Measurements from ENCODE around the gene NUCB1. TPM values are rescaled to one million over a fixed set of nuclear protein-coding genes. Genes with fewer than 3 reads are reported as not detected.
"Not testable (repeated sequence)": the region's sequence is repeated elsewhere in the genome, so short reads cannot be mapped to it uniquely, and the experiment has no call there.

The NUCB1 gene
- total RNA-seq, 1 donor from 2014 or later: 126 TPM

DNA sequence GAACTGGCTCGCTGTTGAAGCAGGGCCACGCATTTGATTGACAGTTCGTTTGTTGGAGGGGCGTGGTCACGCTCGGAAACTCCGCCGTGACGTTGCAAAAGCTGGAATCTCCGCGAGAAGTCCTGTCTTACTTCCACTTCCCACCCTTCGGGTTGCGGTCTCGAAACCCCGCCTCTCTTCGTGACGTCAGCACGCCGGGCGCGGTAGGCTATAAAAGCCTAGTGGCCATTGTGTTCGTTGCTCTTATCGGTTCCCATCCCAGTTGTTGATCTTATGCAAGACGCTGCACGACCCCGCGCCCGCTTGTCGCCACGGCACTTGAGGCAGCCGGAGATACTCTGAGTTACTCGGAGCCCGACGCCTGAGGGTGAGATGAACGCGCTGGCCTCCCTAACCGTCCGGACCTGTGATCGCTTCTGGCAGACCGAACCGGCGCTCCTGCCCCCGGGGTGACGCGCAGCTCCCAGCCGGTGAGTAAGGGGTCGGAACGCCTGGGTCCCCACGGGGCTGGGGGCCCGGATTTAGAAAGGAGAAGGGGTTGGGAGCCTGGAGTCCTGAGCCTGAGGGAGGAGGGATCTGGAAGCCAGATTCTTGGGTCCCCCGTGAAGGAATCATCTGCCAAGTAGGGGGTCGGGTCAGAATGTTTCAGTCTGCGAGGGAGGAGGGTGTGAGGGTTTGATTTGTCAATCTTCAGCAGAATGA lies 27.8 kb upstream of the NUCB1 start, which contains the start of gene PPP1R15A:
Gene PPP1R15A, plus strand, starts transcription at position 240 of the 702 bp plus-strand sequence. CDS start 813 bp downstream, outside the sequence.
- ChIA-PET POLR2A (interaction anchor here (0.6 to 7.8 kb wide), 24 partner anchors 9 to 227 kb away, joined by 3 to 179 read pairs (median 6); partner anchors contain the start of genes BAX, BCAT2, FTL and GYS1), CTCF (interaction anchor here (1.1 kb wide), 2 partner anchors 30 to 77 kb away, joined by 4 read pairs; no protein-coding TSS in a partner anchor)
- peak; percentile 35 for ATAC-seq (ENCODE audit: low read depth)
- Mint-ChIP-seq H3K4me1 (peaks cover 42% of the 10 kb centered on the region), H3K4me3 (peak within 1 kb of the TSS; percentile 100), H3K27me3 (no peaks in the 10 kb centered on the region), H3K27ac (peak within 1 kb of the TSS; percentile 100), H3K9me3 (no peaks in the 10 kb centered on the region), H3K36me3 (ENCODE audit: low read depth) (peaks cover 47% of the 10 kb centered on the region)
- peak; percentile 99 for DNase-seq
- intact Hi-C loops (cut with micrococcal nuclease): loop anchor here (1.0 to 10.0 kb wide), 5 partner anchors 14 to 894 kb away; partner anchors contain the start of genes ALDH16A1, AP2A1, PIH1D1 and RPS11
- TF ChIP-seq, protein P1, sequence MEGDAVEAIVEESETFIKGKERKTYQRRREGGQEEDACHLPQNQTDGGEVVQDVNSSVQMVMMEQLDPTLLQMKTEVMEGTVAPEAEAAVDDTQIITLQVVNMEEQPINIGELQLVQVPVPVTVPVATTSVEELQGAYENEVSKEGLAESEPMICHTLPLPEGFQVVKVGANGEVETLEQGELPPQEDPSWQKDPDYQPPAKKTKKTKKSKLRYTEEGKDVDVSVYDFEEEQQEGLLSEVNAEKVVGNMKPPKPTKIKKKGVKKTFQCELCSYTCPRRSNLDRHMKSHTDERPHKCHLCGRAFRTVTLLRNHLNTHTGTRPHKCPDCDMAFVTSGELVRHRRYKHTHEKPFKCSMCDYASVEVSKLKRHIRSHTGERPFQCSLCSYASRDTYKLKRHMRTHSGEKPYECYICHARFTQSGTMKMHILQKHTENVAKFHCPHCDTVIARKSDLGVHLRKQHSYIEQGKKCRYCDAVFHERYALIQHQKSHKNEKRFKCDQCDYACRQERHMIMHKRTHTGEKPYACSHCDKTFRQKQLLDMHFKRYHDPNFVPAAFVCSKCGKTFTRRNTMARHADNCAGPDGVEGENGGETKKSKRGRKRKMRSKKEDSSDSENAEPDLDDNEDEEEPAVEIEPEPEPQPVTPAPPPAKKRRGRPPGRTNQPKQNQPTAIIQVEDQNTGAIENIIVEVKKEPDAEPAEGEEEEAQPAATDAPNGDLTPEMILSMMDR (IDR thresholded peaks at IDR 0.05): no peak

DNA sequence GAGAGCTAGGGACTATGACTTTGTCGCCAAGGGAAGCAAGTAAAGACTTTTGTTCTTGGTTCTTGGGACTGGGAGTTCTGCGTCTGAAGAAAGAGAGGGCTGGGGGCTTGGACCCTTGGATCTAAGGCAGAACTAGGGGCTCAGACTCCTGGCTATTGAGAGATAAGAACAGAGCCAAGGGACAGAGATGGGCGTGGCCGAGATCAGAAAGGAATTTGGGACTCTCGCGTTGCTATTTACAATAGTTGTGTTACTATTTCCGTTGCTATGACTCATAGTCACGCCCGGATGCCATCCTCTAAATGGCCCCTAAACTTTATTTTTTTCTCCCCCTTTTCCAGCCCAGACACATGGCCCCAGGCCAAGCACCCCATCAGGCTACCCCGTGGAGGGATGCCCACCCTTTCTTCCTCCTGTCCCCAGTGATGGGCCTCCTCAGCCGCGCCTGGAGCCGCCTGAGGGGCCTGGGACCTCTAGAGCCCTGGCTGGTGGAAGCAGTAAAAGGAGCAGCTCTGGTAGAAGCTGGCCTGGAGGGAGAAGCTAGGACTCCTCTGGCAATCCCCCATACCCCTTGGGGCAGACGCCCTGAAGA lies 27.1 kb upstream of the NUCB1 start:
- H3K9me3 Mint-ChIP-seq: no peaks in the 10 kb centered on the region
- peak overlapping the region; percentile 100 for H3K27ac Mint-ChIP-seq
- no peaks in the 10 kb centered on the region for H3K27me3 Mint-ChIP-seq
- intact Hi-C loops (cut with micrococcal nuclease): loop anchor here (1.0 to 10.0 kb wide), 6 partner anchors 15 to 894 kb away; partner anchors contain the start of genes ALDH16A1, AP2A1, GYS1 and PIH1D1
- ATAC-seq (ENCODE audit: low read depth) (peak; percentile 28), DNase-seq (peak; percentile 59)
- peaks cover 54% of the 10 kb centered on the region for H3K36me3 Mint-ChIP-seq (ENCODE audit: low read depth)
- H3K4me3 Mint-ChIP-seq: peak overlapping the region; percentile 100
- ChIA-PET POLR2A (interaction anchor here (0.6 to 7.8 kb wide), 15 partner anchors 8 to 251 kb away, joined by 3 to 179 read pairs (median 19); partner anchors contain the start of genes BAX, CA11, FTL and GYS1), CTCF (interaction anchor here (1.5 kb wide), 1 partner anchor 98 kb away, joined by 9 read pairs; no protein-coding TSS in a partner anchor)
- TF ChIP-seq, protein P1 (IDR thresholded peaks at IDR 0.05): no peak
- peaks cover 48% of the 10 kb centered on the region for H3K4me1 Mint-ChIP-seq

DNA sequence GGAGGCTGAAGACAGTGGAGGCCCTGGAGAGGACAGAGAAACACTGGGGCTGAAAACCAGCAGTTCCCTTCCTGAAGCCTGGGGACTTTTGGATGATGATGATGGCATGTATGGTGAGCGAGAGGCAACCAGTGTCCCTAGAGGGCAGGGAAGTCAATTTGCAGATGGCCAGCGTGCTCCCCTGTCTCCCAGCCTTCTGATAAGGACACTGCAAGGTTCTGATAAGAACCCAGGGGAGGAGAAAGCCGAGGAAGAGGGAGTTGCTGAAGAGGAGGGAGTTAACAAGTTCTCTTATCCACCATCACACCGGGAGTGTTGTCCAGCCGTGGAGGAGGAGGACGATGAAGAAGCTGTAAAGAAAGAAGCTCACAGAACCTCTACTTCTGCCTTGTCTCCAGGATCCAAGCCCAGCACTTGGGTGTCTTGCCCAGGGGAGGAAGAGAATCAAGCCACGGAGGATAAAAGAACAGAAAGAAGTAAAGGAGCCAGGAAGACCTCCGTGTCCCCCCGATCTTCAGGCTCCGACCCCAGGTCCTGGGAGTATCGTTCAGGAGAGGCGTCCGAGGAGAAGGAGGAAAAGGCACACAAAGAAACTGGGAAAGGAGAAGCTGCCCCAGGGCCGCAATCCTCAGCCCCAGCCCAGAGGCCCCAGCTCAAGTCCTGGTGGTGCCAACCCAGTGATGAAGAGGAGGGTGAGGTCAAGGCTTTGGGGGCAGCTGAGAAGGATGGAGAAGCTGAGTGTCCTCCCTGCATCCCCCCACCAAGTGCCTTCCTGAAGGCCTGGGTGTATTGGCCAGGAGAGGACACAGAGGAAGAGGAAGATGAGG lies 26.4 kb upstream of the NUCB1 start:
- H3K27me3 Mint-ChIP-seq: no peaks in the 10 kb centered on the region
- POLR2A ChIA-PET: interaction anchor here (0.6 to 7.8 kb wide), 17 partner anchors 12 to 275 kb away, joined by 3 to 179 read pairs (median 9); partner anchors contain the start of genes BAX, CA11, FTL and GYS1
- no peaks in the 10 kb centered on the region for H3K9me3 Mint-ChIP-seq
- intact Hi-C loops (cut with micrococcal nuclease): loop anchor here (1.0 to 10.0 kb wide), 4 partner anchors 120 to 893 kb away; partner anchors contain the start of genes ALDH16A1, AP2A1, GYS1 and PIH1D1
- CTCF ChIA-PET: interaction anchor here (0.9 to 2.2 kb wide), 3 partner anchors 28 to 97 kb away, joined by 3 to 9 read pairs (median 5); no protein-coding TSS in a partner anchor
- peaks cover 60% of the 10 kb centered on the region for H3K36me3 Mint-ChIP-seq (ENCODE audit: low read depth)
- peak overlapping the region; percentile 100 for H3K27ac Mint-ChIP-seq
- H3K4me3 Mint-ChIP-seq: peak overlapping the region; percentile 100
- DNase-seq (no peak), ATAC-seq (ENCODE audit: low read depth) (no peak)
- peaks cover 51% of the 10 kb centered on the region for H3K4me1 Mint-ChIP-seq
- TF ChIP-seq, protein P1 (IDR thresholded peaks at IDR 0.05): no peak

DNA sequence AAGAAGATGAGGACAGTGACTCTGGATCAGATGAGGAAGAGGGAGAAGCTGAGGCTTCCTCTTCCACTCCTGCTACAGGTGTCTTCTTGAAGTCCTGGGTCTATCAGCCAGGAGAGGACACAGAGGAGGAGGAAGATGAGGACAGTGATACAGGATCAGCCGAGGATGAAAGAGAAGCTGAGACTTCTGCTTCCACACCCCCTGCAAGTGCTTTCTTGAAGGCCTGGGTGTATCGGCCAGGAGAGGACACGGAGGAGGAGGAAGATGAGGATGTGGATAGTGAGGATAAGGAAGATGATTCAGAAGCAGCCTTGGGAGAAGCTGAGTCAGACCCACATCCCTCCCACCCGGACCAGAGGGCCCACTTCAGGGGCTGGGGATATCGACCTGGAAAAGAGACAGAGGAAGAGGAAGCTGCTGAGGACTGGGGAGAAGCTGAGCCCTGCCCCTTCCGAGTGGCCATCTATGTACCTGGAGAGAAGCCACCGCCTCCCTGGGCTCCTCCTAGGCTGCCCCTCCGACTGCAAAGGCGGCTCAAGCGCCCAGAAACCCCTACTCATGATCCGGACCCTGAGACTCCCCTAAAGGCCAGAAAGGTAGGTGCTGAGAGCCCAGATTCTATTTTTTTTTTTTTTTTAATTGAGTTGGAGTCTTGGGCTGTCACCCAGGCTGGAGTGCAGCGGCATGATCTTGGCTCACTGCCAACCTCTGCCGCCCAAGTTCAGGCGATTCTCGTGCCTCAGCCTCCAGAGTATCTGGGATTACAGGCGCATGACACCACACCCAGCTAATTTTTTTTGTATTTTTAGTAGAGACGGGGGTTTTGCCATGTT lies 25.6 kb upstream of the NUCB1 start:
- ATAC-seq (ENCODE audit: low read depth) (no peak), DNase-seq (peak; percentile 41)
- Mint-ChIP-seq H3K27ac (peak overlapping the region; percentile 100), H3K27me3 (no peaks in the 10 kb centered on the region), H3K4me3 (peak overlapping the region; percentile 100), H3K9me3 (no peaks in the 10 kb centered on the region), H3K4me1 (peaks cover 51% of the 10 kb centered on the region), H3K36me3 (ENCODE audit: low read depth) (peaks cover 65% of the 10 kb centered on the region)
- TF ChIP-seq, protein P1 (IDR thresholded peaks at IDR 0.05): no peak
- ChIA-PET CTCF (interaction anchor here (0.8 to 2.2 kb wide), 7 partner anchors 27 to 96 kb away, joined by 3 to 9 read pairs (median 5); partner anchors contain the start of gene HSD17B14), POLR2A (interaction anchor here (0.5 to 7.8 kb wide), 24 partner anchors 12 to 550 kb away, joined by 3 to 179 read pairs (median 6); partner anchors contain the start of genes BAX, BCAT2, CA11 and FTL)
- intact Hi-C loops (cut with micrococcal nuclease): loop anchor here (1.0 to 10.0 kb wide), 4 partner anchors 26 to 620 kb away; partner anchors contain the start of genes ALDH16A1, FTL, NUCB1 and PIH1D1

DNA sequence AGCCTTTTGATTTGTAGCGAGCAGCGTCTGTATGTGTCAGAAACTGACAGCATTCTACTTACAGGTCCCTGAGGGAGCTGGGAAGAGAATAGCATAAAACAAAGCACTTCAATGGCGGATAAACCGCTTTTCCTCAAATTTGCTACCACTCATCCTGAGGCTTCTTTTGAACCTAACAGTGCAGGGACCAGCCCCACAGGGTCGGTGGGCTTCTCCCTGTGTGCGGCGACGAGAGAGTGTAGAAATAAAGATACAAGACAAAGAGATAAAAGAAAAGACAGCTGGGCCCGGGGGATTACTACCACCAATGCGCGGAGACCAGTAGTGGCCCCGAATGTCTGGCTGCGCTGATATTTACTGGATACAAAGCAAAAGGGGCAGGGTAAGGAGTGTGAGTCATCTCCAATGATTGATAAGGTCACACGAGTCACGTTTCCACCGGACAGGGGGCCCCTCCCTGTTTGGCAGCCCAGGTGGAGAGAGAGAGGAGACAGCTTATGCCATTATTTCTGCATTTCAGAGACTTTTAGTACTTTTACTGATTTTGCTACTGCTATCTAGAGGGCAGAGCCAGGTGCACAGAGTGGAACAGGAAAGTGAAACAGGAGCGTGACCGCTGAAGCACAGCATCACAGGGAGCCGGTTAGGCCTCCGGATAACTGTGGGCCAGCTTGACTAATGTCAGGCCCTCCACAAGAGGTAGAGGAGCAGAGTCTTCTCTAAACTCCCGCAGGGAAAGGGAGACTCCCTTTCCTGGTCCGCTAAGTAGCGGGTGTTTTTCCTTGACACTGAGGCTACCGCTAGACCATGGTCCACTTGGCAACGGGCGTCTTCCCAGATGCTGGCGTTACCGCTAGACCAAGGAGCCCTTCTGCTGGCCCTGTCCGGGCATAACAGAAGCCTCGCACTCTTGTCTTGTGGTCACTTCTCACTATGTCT lies 23.8 kb upstream of the NUCB1 start:
- peaks cover 66% of the 10 kb centered on the region for H3K36me3 Mint-ChIP-seq (ENCODE audit: low read depth)
- ChIA-PET POLR2A (interaction anchor here (0.6 to 7.8 kb wide), 21 partner anchors 10 to 685 kb away, joined by 3 to 179 read pairs (median 7); partner anchors contain the start of genes BAX, BCAT2, FTL and GYS1), CTCF (interaction anchor here (0.8 to 2.2 kb wide), 4 partner anchors 25 to 94 kb away, joined by 3 to 9 read pairs (median 5); partner anchors contain the start of gene HSD17B14)
- H3K27me3 Mint-ChIP-seq; H3K9me3 Mint-ChIP-seq; ATAC-seq (ENCODE audit: low read depth): not testable (repeated sequence)
- intact Hi-C loops (cut with micrococcal nuclease): loop anchor here (10.0 kb wide), 2 partner anchors 578 to 618 kb away; partner anchors contain the start of genes ALDH16A1, PIH1D1 and RPS11
- H3K4me3 Mint-ChIP-seq: peak overlapping the region; percentile 100
- H3K27ac Mint-ChIP-seq: peak overlapping the region; percentile 100
- DNase-seq: peak; percentile 51
- peaks cover 58% of the 10 kb centered on the region for H3K4me1 Mint-ChIP-seq

Data from activated B cell treated with CpG ODN at 0.5 μM for 24 hours (primary cell).